Eye (tissue), 1 donor: ENCODE measurements around the gene GALNT10.
"Not testable (repeated sequence)": the region's sequence is repeated elsewhere in the genome, so short reads cannot be mapped to it uniquely, and the experiment has no call there.

Experiments used
- DNase-seq: peaks from one replicate; pipeline ENCODE4 v3.0.0-alpha.2; 2015

GALNT10 gene

GRCh38 chr5:154358516-154359220 lies 168.1 kb downstream of the GALNT10 start:
- DNase-seq, result peak; percentile 81

GRCh38 chr5:154359221-154359573 lies 168.7 kb downstream of the GALNT10 start:
- no peak for DNase-seq

- DNase-seq, result not testable (repeated sequence)
Observed at GRCh38 chr5:154360241-154360640, 169.7 kb downstream of the GALNT10 start.

- no peak for DNase-seq
Observed at GRCh38 chr5:154363411-154363810, 172.9 kb downstream of the GALNT10 start.

- DNase-seq, result no peak
Observed at GRCh38 chr5:154364771-154365170, 174.2 kb downstream of the GALNT10 start.

GRCh38 chr5:154365823-154366222 lies 175.3 kb downstream of the GALNT10 start:
- DNase-seq, result no peak

GRCh38 chr5:154366353-154366752 lies 175.8 kb downstream of the GALNT10 start:
- no peak for DNase-seq

- DNase-seq, result no peak
Observed at GRCh38 chr5:154367101-154367500, 176.6 kb downstream of the GALNT10 start.

GRCh38 chr5:154368041-154368800 lies 177.7 kb downstream of the GALNT10 start:
- peak; percentile 91 for DNase-seq

- no peak for DNase-seq
Observed at GRCh38 chr5:154369682-154370081, 179.1 kb downstream of the GALNT10 start.

- no peak for DNase-seq
Observed at GRCh38 chr5:154370119-154370518, 179.6 kb downstream of the GALNT10 start.

- no peak for DNase-seq
Observed at GRCh38 chr5:154370813-154371212, 180.3 kb downstream of the GALNT10 start.

- no peak for DNase-seq
Observed at GRCh38 chr5:154371687-154372086, 181.2 kb downstream of the GALNT10 start.

GRCh38 chr5:154372661-154373060 lies 182.1 kb downstream of the GALNT10 start:
- no peak for DNase-seq

GRCh38 chr5:154373326-154373725 lies 182.8 kb downstream of the GALNT10 start:
- no peak for DNase-seq

- DNase-seq, result peak; percentile 86
Observed at GRCh38 chr5:154373729-154374179, 183.2 kb downstream of the GALNT10 start.

GRCh38 chr5:154374264-154374663 lies 183.7 kb downstream of the GALNT10 start:
- no peak for DNase-seq

- DNase-seq, result no peak
Observed at GRCh38 chr5:154375329-154376008, 184.9 kb downstream of the GALNT10 start.

- DNase-seq, result no peak
Observed at GRCh38 chr5:154376481-154376880, 185.9 kb downstream of the GALNT10 start.

GRCh38 chr5:154377754-154378533 lies 187.4 kb downstream of the GALNT10 start:
- DNase-seq, result no peak

GRCh38 chr5:154380263-154380662 lies 189.7 kb downstream of the GALNT10 start:
- DNase-seq, result no peak

GRCh38 chr5:154384480-154385235 lies 194.1 kb downstream of the GALNT10 start:
- DNase-seq, result no peak
